GM23338 (cell line): ENCODE results near the gene TULP1. TPM values are rescaled to one million over a fixed set of nuclear protein-coding genes. Genes with fewer than 3 reads are reported as not detected.

Experiments
- ATAC-seq: fragments of 200-7000 bp; cut with Tn5 transposase; 3 replicates; pipeline ENCODE4 v1.9.1; 2020
- DNase-seq: peaks from one replicate; pipeline ENCODE4 v3.0.0-alpha.2; 2015; ENCODE audit warnings: low spot score
- H2AFZ ChIP-seq: fragments of 200-600 bp; sonication (generic); 2 replicates; pipeline ENCODE4 v1.8.0; 2016; ENCODE audit warnings: antibody characterized with exemption, mild to moderate bottlenecking, moderate library complexity
- H3F3A ChIP-seq: fragments of 200-600 bp; sonication (generic); replicated peaks from 2 replicates; pipeline ENCODE4 v1.8.0; 2017; ENCODE audit warnings: antibody characterized with exemption, mixed run types, low read depth
- H3K27ac ChIP-seq: fragments of 200-600 bp; sonication (generic); 2 replicates; pipeline ENCODE4 v1.6.1; 2016; ENCODE audit warnings: low read depth
- H3K27me3 ChIP-seq: fragments of 200-600 bp; sonication (generic); 2 replicates; pipeline ENCODE4 v1.8.0; 2016; ENCODE audit warnings: mild to moderate bottlenecking, mixed run types, moderate library complexity; ENCODE audit not compliant: insufficient read depth
- H3K36me3 ChIP-seq: fragments of 200-600 bp; sonication (generic); 2 replicates; pipeline ENCODE4 v1.8.0; 2016; ENCODE audit warnings: mild to moderate bottlenecking; ENCODE audit not compliant: insufficient read depth
- H3K4me1 ChIP-seq: fragments of 200-600 bp; sonication (generic); 2 replicates; pipeline ENCODE4 v1.8.0; 2016; ENCODE audit warnings: mild to moderate bottlenecking, moderate library complexity; ENCODE audit not compliant: insufficient read depth
- H3K4me2 ChIP-seq: fragments of 200-600 bp; sonication (generic); 2 replicates; pipeline ENCODE4 v1.7.1; 2017; ENCODE audit warnings: mixed run types
- H3K4me3 ChIP-seq: fragments of 200-600 bp; sonication (generic); 2 replicates; pipeline ENCODE4 v1.6.1; 2016; ENCODE audit warnings: mixed run types
- H3K79me2 ChIP-seq: fragments of 200-600 bp; sonication (generic); replicated peaks from 2 replicates; pipeline ENCODE4 v1.8.0; 2017; ENCODE audit warnings: mild to moderate bottlenecking; ENCODE audit not compliant: insufficient read depth
- H3K9me2 ChIP-seq: fragments of 200-600 bp; sonication (generic); 2 replicates; pipeline ENCODE4 v1.8.0; 2017; ENCODE audit not compliant: insufficient read depth
- H4K20me1 ChIP-seq: fragments of 200-600 bp; sonication (generic); replicated peaks from 2 replicates; pipeline ENCODE4 v1.8.0; 2017; ENCODE audit warnings: mild to moderate bottlenecking; ENCODE audit not compliant: insufficient read depth
- H3K27ac Mint-ChIP-seq: 2 replicates; pipeline ENCODE4 v1.8.0; 2020; ENCODE audit warnings: inconsistent platforms, mild to moderate bottlenecking, moderate library complexity, mixed read lengths
- H3K27me3 Mint-ChIP-seq: 3 replicates; pipeline ENCODE4 v1.8.0; 2022; ENCODE audit warnings: low read depth, mild to moderate bottlenecking, moderate library complexity, mixed read lengths, inconsistent platforms; ENCODE audit not compliant: insufficient read depth, poor library complexity
- H3K36me3 Mint-ChIP-seq: 3 replicates; pipeline ENCODE4 v1.8.0; 2021; ENCODE audit warnings: low read depth, mild to moderate bottlenecking, inconsistent platforms, moderate library complexity, mixed read lengths
- H3K4me1 Mint-ChIP-seq: 3 replicates; pipeline ENCODE4 v1.8.0; 2020; ENCODE audit warnings: mild to moderate bottlenecking, inconsistent platforms, mixed read lengths
- H3K4me3 Mint-ChIP-seq: 3 replicates; pipeline ENCODE4 v1.8.0; 2021; ENCODE audit warnings: moderate library complexity, mild to moderate bottlenecking, inconsistent platforms, mixed read lengths
- H3K9me3 Mint-ChIP-seq: 3 replicates; pipeline ENCODE4 v1.8.0; 2020; ENCODE audit warnings: moderate library complexity, mild to moderate bottlenecking, inconsistent platforms, mixed read lengths
- CREB1 ChIP-seq: fragments of 250-450 bp; sonication (Bioruptor Pico); IDR thresholded peaks from 2 replicates; pipeline ENCODE4 v1.5.0; 2020; ENCODE audit warnings: low read depth, mild to moderate bottlenecking, moderate library complexity
- CTCF ChIP-seq, 2 experiments: fragments of 200-600 bp in 1 of 2; sonication (generic) in 1 of 2; conservative IDR thresholded peaks; 2 replicates each; pipeline versions ENCODE4 v1.5.1 to v1.6.1; 2016 to 2017; ENCODE audit warnings: antibody characterized with exemption in 2 of 2, low read depth in 2 of 2, mild to moderate bottlenecking in 2 of 2, moderate library complexity in 1 of 2
- ETS1 ChIP-seq: IDR thresholded peaks from 2 replicates; pipeline ENCODE4 v1.6.1; 2016; ENCODE audit warnings: antibody characterized with exemption
- EZH2 ChIP-seq: fragments of 200-600 bp; sonication (generic); IDR thresholded peaks from one replicate; pipeline ENCODE4 v1.8.0; 2017; ENCODE audit warnings: antibody characterized with exemption, mild to moderate bottlenecking, low read depth; ENCODE audit not compliant: unreplicated experiment
- EZH2phosphoT487 ChIP-seq: fragments of 200-600 bp; sonication (generic); IDR thresholded peaks from one replicate; pipeline ENCODE4 v1.8.1; 2018; ENCODE audit warnings: antibody characterized with exemption; ENCODE audit not compliant: unreplicated experiment
- JUNB ChIP-seq: IDR thresholded peaks from one replicate; pipeline ENCODE4 v1.6.1; 2016; ENCODE audit warnings: antibody characterized with exemption; ENCODE audit not compliant: unreplicated experiment
- NANOG ChIP-seq: IDR thresholded peaks from 2 replicates; pipeline ENCODE4 v1.6.1; 2016; ENCODE audit warnings: antibody characterized with exemption, borderline replicate concordance
- POLR2AphosphoS5 ChIP-seq: IDR thresholded peaks from 2 replicates; pipeline ENCODE4 v1.6.1; 2016; ENCODE audit warnings: antibody characterized with exemption, low read depth
- STAT1 ChIP-seq: IDR thresholded peaks from one replicate; pipeline ENCODE4 v1.6.1; 2016; ENCODE audit warnings: antibody characterized with exemption; ENCODE audit not compliant: unreplicated experiment
- ZNF114 ChIP-seq: fragments of 250-450 bp; sonication (Bioruptor Pico); IDR thresholded peaks from 2 replicates; pipeline ENCODE4 v1.5.0; 2020; ENCODE audit warnings: mild to moderate bottlenecking, moderate library complexity
- ZNF331 ChIP-seq: fragments of 250-450 bp; sonication (Bioruptor Pico); IDR thresholded peaks from 2 replicates; pipeline ENCODE4 v1.5.0; 2020; ENCODE audit warnings: low read depth, mild to moderate bottlenecking, moderate library complexity
- polyA plus RNA-seq: library from polyadenylated mRNA; unstranded; fragments of >200 nt; fragmentation: Nextera tagmentation; extraction: Ambion mirVana; gene quantifications from 2 replicates; pipeline ENCODE4 v1.2.1, GENCODE V29; 2016
- total RNA-seq: library from RNA; depleted of rRNA; stranded (reverse); fragments of >200 nt; shearing (Covaris generic); gene quantifications from 2 replicates; pipeline ENCODE4 v1.2.3, GENCODE V29; 2014

TULP1 gene
- total and polyA plus RNA-seq, 2 experiments from 2014 or later, result 3.0 to 3.8 TPM

GRCh38 chr6:35461270-35461669 is 51.4 kb downstream of the TULP1 start:
- Histone ChIP-seq H3K27ac (no peak overlapping the region), H2AFZ (no peak overlapping the region), H4K20me1 (no peaks in the 10 kb centered on the region), H3K4me3 (no peak overlapping the region), H3K79me2 (no peaks in the 10 kb centered on the region), H3K36me3 (0 out of 2 replicates have a peak, but pooled peaks cover 2% of the 10 kb centered on the region), H3K27me3 (no peaks in the 10 kb centered on the region), H3F3A (no peaks in the 10 kb centered on the region), H3K4me1 (no peaks in the 10 kb centered on the region), H3K9me2 (no peaks in the 10 kb centered on the region), H3K4me2 (no peak overlapping the region)
- peaks cover 3% of the 10 kb centered on the region for H3K27me3 Mint-ChIP-seq
- peaks cover 6% of the 10 kb centered on the region for H3K4me1 Mint-ChIP-seq
- TF ChIP-seq ZNF331 (CRISPR knock-in tag), result no peak
- TF ChIP-seq POLR2AphosphoS5, result no peak
- ATAC-seq (no peak), DNase-seq (no peak)
- H3K4me3 Mint-ChIP-seq, result no peak overlapping the region
- H3K9me3 Mint-ChIP-seq, result no peaks in the 10 kb centered on the region; the same call in 2 of the 3 replicates
- no peak overlapping the region for H3K27ac Mint-ChIP-seq
- H3K36me3 Mint-ChIP-seq, result peaks cover 56% of the 10 kb centered on the region

- Histone ChIP-seq H3K79me2 (peaks cover 6% of the 10 kb centered on the region; the same call in 1 of the 2 replicates), H3K4me3 (no peak overlapping the region), H2AFZ (no peak overlapping the region), H3K9me2 (no peaks in the 10 kb centered on the region), H3F3A (no peaks in the 10 kb centered on the region), H3K27me3 (peaks cover 7% of the 10 kb centered on the region; the same call in 1 of the 2 replicates), H3K4me1 (peaks cover 18% of the 10 kb centered on the region), H4K20me1 (no peaks in the 10 kb centered on the region; the same call in 1 of the 2 replicates), H3K4me2 (no peak overlapping the region), H3K36me3 (0 out of 2 replicates have a peak, but pooled peaks cover 4% of the 10 kb centered on the region), H3K27ac (no peak overlapping the region)
- Mint-ChIP-seq H3K4me3 (no peak overlapping the region), H3K9me3 (no peaks in the 10 kb centered on the region; the same call in 2 of the 3 replicates), H3K36me3 (peaks cover 51% of the 10 kb centered on the region), H3K27me3 (peaks cover 6% of the 10 kb centered on the region), H3K4me1 (peaks cover 26% of the 10 kb centered on the region), H3K27ac (no peak overlapping the region)
- peak; percentile 24 for DNase-seq
- TF ChIP-seq CTCF (conservative IDR thresholded peaks at IDR 0.05; ENCODE audit: low read depth in 2 of 2), result peak in 1 of 2 experiments; percentile 32; a peak in 2 of 4 replicates
- TF ChIP-seq ETS1, result no peak
- ATAC-seq, result peak; percentile 21; the same call in 2 of the 3 replicates
Observed at GRCh38 chr6:35457907-35458306, 54.8 kb downstream of the TULP1 start.

GRCh38 chr6:35454391-35455110 is 58.1 kb downstream of the TULP1 start:
- no peak overlapping the region for H2AFZ ChIP-seq
- peaks cover 6% of the 10 kb centered on the region; the same call in 1 of the 2 replicates for H3K79me2 ChIP-seq
- H3K27me3 Mint-ChIP-seq, result peaks cover 9% of the 10 kb centered on the region
- peak overlapping the region; percentile 61 for H3K4me2 ChIP-seq
- no peaks in the 10 kb centered on the region; the same call in 1 of the 2 replicates for H4K20me1 ChIP-seq
- peak overlapping the region; percentile 73 for H3K4me3 Mint-ChIP-seq
- peaks cover 36% of the 10 kb centered on the region for H3K4me1 Mint-ChIP-seq
- peaks cover 9% of the 10 kb centered on the region; the same call in 1 of the 2 replicates for H3K27me3 ChIP-seq
- H3K36me3 Mint-ChIP-seq, result peaks cover 29% of the 10 kb centered on the region
- 0 out of 2 replicates have a peak, but pooled peaks cover 4% of the 10 kb centered on the region for H3K36me3 ChIP-seq
- H3K9me2 ChIP-seq, result no peaks in the 10 kb centered on the region
- no peak overlapping the region for H3K4me3 ChIP-seq
- H3K4me1 ChIP-seq, result peaks cover 27% of the 10 kb centered on the region
- no peak for ATAC-seq
- no peak for DNase-seq
- peak overlapping the region; percentile 89 for H3K27ac Mint-ChIP-seq
- H3K9me3 Mint-ChIP-seq, result no peaks in the 10 kb centered on the region; the same call in 2 of the 3 replicates
- no peak overlapping the region for H3K27ac ChIP-seq
- 0 out of 2 replicates have a peak, but pooled peaks cover 3% of the 10 kb centered on the region for H3F3A ChIP-seq
- no peak for TF ChIP-seq NANOG
- no peak for TF ChIP-seq ZNF114 (CRISPR knock-in tag)
- no peak for TF ChIP-seq CTCF (conservative IDR thresholded peaks at IDR 0.05; ENCODE audit: low read depth in 2 of 2)
- no peak for TF ChIP-seq EZH2phosphoT487
- TF ChIP-seq JUNB, result no peak
- no peak for TF ChIP-seq ZNF331 (CRISPR knock-in tag)
- TF ChIP-seq STAT1, result no peak
- no peak for TF ChIP-seq CREB1 (CRISPR knock-in tag)
- TF ChIP-seq POLR2AphosphoS5, result no peak
- no peak for TF ChIP-seq ETS1
- TF ChIP-seq EZH2, result no peak
